ENCODE data around the gene CYTH1.

DNA sequence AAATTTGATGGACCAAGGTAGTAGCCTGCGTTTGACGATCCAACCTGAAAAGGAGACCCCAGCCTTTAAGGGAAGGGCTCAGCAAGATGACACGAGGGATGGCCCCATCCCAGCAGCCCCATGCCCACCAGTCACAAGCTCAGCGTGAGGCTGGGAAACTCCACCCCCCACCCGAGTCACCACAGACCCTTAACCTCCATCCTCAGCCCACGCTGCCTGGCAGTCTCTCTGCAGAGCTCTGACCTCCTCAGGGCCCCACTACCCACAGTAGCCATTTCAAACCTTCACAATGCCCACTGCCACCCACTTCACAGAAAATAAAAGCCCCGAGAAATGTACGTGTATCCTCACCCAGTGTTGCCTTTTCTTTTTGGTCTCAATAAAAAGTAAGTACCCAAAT, 39.9 kb upstream of the CYTH1 start:
- TF ChIP-seq, protein P1, sequence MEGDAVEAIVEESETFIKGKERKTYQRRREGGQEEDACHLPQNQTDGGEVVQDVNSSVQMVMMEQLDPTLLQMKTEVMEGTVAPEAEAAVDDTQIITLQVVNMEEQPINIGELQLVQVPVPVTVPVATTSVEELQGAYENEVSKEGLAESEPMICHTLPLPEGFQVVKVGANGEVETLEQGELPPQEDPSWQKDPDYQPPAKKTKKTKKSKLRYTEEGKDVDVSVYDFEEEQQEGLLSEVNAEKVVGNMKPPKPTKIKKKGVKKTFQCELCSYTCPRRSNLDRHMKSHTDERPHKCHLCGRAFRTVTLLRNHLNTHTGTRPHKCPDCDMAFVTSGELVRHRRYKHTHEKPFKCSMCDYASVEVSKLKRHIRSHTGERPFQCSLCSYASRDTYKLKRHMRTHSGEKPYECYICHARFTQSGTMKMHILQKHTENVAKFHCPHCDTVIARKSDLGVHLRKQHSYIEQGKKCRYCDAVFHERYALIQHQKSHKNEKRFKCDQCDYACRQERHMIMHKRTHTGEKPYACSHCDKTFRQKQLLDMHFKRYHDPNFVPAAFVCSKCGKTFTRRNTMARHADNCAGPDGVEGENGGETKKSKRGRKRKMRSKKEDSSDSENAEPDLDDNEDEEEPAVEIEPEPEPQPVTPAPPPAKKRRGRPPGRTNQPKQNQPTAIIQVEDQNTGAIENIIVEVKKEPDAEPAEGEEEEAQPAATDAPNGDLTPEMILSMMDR (IDR thresholded peaks at IDR 0.05) = no peak
- no peak for TF ChIP-seq POLR2A (IDR thresholded peaks at IDR 0.05)

All from adrenal gland (tissue), 5 donors.